OCI-LY1 (cell line): Measurements from ENCODE around the gene GRAMD1B.

Experiments used
- CTCF ChIP-seq: fragments of 200-600 bp; sonication (generic), shearing (Covaris generic); IDR thresholded peaks from 2 replicates; pipeline ENCODE4 v1.5.1; 2017; ENCODE audit warnings: mild to moderate bottlenecking, antibody characterized with exemption, low read length, moderate library complexity, mixed read lengths
- EZH2 ChIP-seq: fragments of 200-600 bp; sonication (generic), shearing (Covaris generic); IDR thresholded peaks from 2 replicates; pipeline ENCODE4 v1.8.0; 2017; ENCODE audit warnings: borderline replicate concordance, mixed run types, mild to moderate bottlenecking, antibody characterized with exemption, low read length, moderate library complexity, mixed read lengths

- no peak for TF ChIP-seq CTCF
- TF ChIP-seq EZH2: no peak
Measured at GRCh38 chr11:123461164-123461563, 31.1 kb downstream of the GRAMD1B start.
